Endometrium (tissue), 2 donors: ENCODE data around the gene ZMYND19.
A peak's percentile ranks its signal among the peaks of the same experiment; 100 is the strongest.
"Not testable (repeated sequence)": the region's sequence is repeated elsewhere in the genome, so short reads cannot be mapped to it uniquely, and the experiment has no call there.

Source experiments
- FAIRE-seq: peaks from 2 replicates; lab custom pipeline; 2012; peaks lifted over from hg19 to GRCh38; lab: Jason Lieb, UNC
- donor health status: control.
- donor health status: control.

The ZMYND19 gene

DNA sequence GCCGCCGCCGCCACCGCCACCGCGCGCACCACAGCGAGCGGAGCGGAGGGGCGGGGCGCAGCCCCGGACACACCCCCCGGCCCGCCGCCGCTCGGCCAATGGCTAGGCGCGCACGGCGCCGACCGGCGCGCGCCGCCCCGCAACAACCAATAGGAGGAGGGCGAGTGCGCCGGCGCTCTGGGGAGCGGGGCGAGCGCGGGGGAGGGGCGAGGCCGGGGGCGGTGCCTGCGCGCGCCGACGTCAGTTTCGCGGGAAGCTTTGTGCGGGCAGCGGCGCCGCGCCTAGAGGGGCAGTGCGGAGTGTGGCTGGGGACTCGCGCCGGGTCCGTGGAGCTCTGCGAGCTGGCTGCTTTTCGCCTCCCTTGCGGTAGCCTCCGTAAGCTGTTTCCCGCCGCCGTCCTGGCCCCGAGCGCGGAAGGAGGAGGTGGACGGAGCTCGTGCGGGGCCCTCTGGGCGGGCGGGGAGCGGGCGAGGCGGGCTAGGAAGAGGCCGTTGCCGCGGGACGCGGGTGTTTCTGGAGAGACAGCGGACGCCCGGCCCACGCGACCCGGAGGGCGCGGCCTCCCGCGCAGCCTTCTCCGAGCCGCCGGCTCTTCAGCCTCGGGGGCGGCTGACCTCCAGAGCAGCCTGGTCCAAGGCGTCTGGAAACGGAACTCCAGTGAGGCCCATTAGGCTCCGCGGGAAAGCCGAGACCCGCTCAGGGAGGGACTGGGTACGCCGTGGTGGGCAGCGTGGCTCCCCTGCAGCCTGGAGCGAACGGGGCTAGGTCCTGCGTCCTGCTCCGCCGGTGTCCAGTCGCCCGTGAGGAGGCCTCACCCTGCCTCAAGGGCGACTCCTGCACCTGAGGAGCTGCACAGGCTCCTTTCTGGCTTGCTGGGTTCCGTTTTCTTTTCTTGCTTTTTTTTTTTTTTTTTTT lies at the start of gene ZMYND19:
Gene ZMYND19, minus strand, starts transcription at position 44 of the 915 bp plus-strand sequence. CDS start 249 bp downstream, outside the sequence.
- no peak for FAIRE-seq

DNA sequence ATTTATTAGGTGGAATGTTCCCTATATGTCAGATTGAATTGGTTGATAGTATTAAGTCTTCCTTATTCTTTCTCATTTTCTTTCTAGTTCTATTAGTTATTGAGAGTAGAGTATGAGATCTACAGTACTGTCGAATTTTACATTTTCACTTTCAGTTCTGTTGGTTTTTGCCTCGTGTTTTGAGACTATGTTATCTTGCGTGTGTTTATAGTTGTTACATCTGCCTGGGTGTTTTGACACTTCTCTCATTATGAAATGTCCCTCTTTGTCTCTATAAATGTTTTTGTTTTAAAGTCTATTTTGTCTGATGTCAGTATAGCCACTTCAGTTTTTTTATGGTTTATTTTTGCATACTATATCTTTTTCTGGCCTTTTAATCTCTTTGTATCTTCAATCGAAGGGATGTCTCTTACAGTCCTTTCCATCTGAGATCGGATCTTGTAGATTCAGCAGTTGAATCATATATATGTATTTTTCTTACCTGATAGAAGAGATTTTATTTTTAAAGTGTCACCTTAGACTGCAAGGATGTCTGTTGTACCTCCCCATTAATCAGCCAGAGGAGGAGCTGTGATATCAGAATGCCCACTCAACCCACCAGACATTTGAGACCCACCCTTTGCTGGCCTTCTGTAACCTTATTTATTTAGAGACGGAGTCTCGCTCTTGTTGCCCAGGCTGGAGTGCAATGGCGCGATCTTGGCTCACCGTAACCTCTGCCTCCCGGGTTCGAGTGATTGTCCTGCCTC lies 49.2 kb upstream of the ZMYND19 start:
- peak; percentile 26 for FAIRE-seq

DNA sequence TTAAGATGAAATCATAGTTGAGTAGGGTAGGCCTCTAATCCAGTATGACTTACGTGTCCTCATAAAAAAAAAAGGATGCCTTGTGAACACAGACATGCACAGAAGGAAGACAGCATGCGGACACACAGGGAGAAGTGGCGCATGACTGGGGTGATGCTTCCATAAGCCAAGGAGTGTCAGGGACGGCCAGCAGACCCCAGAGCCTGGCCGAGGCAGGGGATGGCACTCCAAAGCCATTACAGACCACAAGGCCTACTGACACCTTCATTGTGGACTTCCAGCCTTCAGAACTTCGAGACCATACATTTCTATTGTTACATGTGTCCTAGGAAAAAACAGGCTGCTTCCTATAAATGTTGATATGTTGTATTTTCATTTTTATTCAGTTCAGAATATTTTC lies 48.4 kb upstream of the ZMYND19 start:
- no peak for FAIRE-seq

DNA sequence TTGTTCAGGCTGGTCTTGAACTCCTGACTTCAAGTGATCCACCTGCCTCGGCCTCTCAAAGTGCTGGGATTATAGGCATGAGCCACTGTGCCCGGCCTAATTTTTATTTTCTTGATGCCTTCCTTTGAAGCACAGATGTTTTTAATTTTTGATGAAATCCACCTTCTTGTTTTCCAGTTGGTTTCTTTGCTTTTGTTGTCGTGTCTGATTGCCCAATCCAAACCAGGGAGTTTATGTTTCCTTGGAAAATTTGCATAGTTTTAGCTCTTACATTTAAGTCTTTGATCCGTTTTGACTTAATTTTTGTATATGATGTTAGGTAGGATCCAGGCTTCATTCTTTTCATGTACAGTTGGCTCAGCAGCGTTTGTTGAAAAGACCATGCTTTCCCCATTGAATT lies 43.7 kb upstream of the ZMYND19 start:
- no peak for FAIRE-seq

DNA sequence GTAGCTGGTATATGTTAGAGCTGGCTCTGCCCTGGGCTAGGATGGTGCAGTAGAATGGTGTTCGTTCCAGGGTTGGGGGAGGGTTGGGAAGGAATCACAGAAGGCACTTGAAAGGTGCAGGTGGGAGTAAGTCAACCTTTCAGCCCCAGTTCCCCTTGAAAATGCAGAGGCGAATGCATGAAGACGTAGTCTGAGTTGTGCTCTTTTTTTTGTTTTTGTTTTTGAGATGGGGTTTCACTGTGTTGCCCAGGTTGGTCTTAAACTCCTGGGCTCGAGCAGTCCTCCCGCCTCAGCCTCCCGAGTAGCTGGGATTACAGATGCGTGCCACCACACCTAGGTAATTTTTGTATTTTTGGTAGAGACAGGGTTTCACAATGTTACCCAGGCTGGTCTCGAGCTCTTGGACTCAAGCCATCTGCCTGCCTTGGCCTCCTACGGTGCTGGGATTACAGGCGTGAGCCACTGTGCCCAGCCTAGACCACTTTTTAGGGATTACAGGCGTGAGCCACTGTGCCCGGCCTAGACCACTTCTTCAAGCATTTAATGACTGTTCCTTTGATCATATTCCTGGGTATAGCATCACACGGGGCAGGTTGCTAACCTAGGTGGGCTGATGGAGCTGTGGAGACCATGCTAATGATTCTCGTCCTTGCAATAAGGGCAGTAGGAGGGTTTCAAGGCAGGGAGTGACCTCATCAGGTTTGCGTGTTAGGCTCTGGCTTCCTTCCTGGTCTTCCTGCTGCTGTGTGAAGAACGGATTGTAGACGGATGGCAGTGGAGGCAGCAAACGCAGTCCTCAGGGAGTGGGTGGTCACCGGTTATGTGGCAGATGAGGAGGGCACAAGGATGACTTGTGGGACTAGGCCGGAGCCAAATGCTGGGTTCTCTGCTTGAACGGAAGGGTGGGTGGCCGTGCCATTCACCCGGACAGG lies 42.2 kb upstream of the ZMYND19 start:
- no peak for FAIRE-seq

DNA sequence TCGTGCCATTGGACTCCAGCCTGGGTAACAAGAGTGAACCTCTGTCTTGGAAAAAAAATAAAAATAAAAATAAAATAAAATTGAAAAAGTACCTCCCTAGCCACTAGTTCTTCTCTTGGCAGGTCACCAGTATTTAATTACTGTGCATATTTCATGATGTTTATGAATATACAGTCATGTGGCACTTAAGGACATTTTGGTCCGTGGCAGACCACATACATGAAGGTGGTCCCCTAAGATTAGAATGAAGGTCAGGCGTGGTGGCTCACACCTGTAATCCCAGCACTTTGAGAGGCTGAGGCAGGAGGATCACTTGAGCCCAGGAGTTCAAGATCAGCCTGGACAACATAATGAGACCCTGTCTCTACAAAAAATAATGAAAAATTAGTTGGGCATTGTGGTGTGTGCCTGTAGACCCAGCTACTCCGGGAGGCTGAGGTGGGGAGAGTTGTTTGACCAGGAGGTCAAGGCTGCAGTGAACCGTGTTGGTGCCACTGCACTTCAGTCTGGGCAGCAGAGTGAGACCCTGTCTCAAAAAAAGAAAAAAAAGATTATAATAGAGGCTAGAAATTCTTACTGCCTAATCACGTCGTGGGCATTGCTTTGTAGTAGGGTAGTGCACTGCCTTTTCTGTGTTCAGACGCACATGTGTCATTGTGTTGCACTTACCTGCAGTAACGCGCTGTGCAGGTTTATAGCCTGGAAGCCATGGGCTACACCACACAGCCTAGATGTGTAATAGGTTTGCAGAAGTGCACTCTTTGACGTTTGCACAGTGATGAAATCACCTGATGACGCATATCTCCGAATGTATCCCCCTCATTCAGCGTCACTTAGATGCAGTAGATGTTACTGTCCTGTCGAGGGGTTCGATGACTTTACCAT lies 41.3 kb upstream of the ZMYND19 start:
- FAIRE-seq, result no peak

DNA sequence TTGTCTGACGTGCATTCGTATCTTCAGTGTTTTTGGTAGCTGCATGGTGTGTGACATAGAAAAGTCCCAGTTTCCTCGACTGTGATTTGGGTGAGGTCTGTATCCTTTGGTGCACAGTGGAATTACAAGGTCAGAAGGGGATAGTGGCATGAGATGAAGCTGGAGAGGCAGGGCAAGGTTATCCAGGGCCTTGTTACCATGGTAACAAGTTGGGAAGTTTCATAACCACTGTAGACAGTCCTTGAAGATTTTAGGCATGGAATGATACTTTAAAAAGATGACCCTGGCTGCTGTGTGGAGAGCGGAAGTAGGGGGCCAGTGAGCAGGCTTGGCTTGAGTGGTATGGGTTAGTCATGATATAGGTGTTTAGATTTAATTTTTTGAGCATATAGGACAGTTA lies 40.4 kb upstream of the ZMYND19 start:
- FAIRE-seq, result no peak

DNA sequence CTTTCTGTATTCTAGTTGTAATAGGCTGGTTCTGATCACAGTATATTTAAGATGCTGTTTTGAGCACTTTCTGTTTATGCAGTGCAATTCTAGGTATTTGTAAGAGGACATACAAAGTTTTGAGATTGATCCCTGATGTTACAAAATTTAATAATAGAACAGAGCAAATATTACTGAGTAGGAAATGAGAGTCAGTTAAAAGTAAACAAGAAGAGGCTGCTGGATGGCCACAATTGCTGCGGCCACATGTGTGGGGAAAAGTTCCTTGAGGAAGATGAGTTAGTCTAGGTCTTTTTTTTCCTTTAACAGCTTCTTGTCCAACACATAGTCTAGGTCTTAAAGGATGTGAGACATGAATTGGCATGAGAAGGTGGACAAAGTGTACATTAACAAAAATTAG lies 39.8 kb upstream of the ZMYND19 start:
- FAIRE-seq, result no peak

DNA sequence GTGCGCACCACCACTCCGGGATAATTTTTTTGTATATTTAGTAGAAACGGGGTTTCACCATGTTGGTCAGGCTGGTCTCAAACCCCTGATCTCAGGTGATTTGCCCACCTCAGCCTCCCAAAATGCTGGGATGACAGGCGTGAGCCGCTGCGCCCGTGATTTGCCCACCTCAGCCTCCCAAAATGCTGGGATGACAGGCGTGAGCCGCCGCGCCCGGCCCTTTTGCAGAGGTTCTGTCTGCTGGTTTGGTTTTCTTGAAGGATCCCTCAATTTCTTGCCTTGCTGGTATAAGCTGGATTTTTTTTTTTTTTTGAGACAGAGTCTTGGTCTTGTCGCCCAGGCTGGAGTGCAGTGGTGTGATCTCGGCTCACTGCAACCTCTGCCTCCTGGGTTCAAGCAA lies 37.1 kb upstream of the ZMYND19 start:
- FAIRE-seq, result not testable (repeated sequence)

DNA sequence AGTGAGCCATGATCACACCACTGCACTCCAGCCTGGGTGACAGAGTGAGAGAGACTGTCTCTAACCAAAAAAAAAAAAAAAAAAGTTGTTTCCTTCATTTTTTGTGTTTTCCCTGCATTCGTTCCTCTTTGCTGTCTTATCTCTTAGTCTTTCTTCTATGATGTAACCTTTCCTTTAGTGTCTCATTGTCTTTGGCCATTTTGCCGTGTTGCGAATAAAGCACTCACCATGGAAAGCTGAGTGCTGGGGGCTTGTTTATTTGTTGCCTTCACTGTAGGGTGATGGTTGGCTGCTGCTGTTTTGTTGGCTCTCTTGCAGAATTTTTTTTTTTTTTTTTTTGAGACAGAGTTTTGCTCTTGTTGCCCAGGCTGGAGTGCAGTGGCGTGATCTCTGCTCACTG lies 36.2 kb upstream of the ZMYND19 start:
- no peak for FAIRE-seq

DNA sequence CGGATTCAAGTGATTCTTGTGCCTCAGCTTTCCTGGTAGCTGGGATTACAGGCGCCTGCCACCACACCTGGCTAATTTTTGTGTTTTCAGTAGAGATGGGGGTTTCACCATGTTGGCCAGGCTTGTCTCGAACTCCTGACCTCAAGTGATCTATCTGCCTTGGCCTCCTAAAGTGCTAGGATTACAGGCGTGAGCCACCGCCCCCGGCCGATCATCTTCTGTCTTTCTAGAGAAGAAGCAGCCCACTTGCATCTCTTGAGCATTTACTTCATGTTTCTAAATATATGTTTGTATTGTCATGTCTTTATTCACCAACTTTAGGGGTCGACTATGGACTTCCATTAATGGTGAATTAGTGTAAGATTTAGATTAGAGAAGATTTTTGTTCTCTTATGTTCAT lies 31.9 kb upstream of the ZMYND19 start:
- FAIRE-seq, result not testable (repeated sequence)

DNA sequence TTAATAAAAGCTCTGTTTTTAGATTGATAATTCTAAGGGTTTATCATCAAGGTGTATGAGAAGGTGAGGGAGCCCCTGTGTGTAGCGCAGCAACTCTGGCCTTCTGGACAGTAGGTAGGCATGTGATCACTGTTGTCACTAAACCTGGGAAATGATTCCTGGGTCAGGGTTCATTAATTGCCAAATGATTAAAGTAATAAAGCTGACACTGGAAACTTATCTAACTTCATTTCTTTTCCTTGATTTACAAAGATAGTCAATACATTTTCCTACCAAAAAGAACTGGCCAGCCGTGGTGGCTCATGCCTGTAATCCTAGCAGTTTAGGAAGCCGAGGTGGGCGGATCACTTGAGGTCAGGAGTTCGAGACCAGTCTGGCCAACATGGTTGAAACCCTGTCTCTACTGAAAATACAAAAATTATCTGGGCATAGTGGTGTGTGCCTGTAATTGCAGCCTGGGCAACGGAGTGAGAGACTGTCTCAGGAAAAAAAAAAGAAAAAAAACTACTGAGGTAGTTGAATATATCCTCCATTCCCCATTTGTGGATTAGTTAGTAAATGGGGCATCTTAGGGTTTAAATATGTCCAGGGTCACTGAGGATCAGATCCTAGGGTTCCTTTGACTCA lies 30.9 kb upstream of the ZMYND19 start:
- no peak for FAIRE-seq

DNA sequence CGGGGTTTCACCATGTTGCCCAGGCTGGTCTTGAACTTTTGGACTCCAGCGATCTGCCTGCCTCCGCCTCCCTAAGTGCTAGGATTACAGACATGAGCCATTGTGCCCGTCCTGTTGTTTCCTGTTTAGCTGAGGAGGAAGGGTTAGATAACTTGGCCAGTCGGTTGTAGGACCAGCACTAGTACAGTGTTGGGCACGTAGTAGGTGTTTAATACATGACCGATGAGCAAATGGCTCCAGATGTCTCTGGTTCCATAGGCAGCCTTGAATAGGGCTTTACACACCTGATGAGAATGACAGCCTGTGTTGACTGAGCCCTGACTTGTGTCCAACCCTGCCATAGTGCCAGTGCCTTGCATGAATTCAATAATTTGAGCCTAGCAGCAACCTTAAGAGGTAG lies 30.3 kb upstream of the ZMYND19 start:
- FAIRE-seq, result no peak

DNA sequence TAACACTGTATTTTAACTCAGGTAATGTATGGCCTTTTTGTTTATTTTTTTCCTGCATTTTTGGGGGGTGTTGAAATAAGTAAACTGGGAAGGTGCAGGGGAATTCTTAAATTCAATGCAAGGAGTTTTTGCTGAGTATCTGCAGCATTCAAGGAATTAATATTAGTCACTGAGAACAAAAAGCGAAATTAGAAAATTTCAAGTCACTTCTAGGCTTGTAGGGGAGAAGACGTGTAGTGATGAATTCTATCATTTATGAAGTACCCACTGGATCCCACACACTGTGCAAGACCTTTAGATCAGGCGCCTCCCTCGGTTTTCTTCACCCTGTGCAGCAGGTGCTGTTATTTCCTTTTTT lies 29.7 kb upstream of the ZMYND19 start:
- no peak for FAIRE-seq

DNA sequence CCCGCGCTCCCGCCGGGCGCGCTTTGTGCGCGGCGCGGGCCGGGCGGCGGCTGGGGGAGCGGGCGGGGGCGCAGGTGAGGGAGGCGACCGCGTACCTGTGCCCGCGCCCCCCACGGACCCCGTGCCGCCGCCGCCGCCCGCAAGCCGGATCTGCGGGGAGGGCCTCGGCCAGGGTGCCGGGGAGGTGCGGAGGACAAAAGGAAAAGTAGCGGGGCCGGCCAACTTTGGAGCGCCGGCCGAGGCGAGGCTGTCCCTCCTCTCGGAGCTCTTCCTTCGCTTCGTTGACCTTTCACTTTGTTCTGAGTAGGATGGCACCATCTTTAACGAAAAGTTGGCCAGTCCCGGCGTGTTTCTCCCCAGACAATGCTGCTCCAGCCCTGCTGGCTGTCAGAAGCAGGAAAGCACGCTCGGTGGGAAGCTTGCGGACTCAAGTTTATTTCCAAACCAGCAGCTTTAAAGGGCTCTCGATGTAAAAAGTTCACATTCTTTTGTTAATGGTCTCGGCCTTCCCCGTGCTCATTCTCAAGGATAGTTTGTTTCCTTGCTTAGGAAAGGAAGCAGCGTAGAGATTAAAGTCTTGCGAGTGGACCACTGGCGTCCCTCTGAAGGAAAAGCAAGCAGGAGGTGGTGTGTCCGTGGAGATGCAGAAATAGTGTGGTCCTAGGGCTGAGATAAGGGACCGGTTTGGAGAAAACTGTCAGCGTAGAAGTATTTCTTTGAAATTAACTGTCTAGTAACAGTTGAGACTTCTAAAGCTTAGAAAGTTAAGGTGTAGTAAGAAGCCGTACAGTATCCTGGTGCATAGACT lies 29.1 kb upstream of the ZMYND19 start:
- no peak for FAIRE-seq

DNA sequence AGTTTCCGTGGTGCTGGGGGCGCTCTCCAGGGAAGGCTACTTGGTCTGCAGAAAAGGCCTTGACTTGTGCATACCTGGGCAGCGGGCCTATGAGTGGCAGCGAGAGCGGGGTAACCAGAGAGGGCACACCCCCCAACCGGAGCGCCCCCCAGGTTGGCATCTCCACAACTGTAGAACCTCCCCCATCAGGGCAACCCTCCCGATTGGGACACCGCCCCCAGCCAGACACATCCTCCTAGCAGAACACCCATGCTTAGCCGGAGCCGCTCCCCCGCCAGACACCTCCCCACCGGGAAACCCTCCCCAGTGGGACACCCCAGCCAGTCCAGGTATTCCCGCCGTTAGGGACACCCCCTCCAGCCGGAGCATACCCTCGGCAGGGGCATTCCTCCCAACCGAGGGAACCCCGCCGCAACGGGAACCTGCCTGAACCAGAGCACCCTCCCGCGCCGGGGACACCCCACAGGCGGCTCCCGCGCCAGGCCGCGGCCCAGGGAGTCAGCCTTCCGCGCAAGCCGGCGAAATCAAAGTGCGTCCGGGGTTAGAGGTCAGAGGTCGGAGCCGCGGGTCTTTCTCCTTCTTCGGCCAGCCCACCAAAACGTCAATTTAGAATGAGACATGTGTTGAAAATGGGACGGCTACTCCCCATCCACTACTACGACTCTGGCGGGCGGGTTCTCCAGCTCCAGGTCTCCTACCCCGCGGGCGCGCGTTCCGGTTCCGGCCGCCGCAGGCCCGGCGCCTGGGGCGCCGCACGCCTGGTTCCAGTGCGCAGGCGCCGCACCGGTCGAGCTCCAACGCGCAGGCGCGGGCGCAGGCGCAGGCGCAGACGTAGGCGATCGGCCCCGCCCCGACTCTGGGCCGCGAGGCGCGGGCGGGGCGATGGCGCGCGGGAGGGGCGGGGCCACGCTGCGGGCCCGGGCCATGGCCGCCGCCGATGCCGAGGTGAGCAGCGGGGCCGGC lies 28.1 kb upstream of the ZMYND19 start, which contains the start of gene EHMT1:
Gene EHMT1, plus strand, starts transcription at position 901 of the 963 bp plus-strand sequence. Its CDS starts 24 bp downstream, at position 925.
- FAIRE-seq, result no peak

DNA sequence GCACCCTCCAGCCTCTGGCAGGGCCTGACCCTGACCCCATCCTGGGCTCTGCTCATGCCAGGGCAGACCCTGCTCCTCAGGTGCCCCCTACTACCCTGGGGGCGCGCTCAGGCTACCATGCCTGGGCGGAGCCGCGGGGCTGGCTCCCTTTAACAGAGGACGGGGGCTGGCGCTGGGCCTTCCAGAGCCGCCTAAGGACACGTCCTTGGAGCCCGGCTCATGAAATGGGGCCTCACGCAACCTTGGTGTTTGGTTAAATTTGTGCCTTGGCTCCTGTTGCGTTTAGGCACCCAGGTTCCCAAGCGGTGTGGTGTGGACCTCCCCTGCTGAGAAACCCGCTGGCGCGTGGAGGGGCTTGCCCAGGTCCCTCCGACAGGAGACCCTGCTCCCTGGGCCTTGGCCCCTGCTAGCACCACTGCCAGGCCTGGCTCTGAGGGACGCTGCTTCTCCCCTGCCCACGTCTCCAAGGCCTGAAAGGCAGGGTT lies 25.1 kb upstream of the ZMYND19 start:
- FAIRE-seq, result no peak

DNA sequence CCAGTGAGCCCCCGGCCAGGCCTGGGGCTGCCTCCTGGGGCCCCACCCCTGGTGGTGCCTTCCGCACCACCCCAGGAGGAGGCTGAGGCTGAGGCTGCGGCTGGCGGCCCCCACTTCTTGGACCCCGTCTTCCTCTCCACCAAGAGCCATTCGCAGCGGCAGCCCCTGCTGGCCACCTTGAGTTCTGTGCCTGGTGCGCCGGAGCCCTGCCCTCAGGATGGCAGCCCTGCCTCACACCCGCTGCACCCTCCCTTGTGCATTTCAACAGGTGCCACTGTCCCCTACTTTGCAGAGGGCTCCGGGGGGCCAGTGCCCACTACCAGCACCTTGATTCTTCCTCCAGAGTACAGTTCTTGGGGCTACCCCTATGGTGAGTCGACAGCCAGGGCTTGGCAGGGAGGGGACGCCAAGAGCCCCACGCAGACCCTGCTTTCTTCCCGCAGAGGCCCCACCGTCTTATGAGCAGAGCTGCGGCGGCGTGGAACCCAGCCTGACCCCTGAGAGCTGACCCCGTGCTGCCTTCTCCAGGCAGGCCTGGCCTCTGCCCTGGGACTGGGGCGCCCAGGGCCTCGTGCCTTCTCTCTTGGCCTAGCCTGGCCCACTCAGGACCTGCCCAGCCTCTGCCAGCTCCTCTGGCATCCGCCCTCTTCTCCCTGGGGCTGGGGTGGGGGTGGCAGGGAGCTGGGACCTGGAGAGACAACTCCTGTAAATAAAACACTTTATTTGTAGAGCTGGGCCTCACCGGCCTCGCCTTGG lies 24.5 kb upstream of the ZMYND19 start:
- FAIRE-seq, result no peak
